CD14-positive monocyte (primary cell): ENCODE results near the gene NEO1. TPM values are rescaled to one million over a fixed set of nuclear protein-coding genes. Genes with fewer than 3 reads are reported as not detected.

ENCODE experiments used
- DNase-seq, 3 donors: peaks; one replicate each; pipeline ENCODE4 v3.0.0-alpha.2; 2011 to 2022
- H2AFZ ChIP-seq: 2 replicates; pipeline ENCODE4 v1.6.0; 2012; ENCODE audit warnings: mild to moderate bottlenecking, low read depth, low read length, inconsistent platforms; ENCODE audit not compliant: insufficient read depth, poor library complexity, severe bottlenecking
- H3K27ac ChIP-seq, 2 donors: 1 replicate in 1 of 2; 2 replicates in 1 of 2; pipeline ENCODE4 v1.5.1; 2012 to 2013; ENCODE audit warnings: low read length in 2 of 2, control low read depth in 1 of 2, inconsistent platforms in 1 of 2, low read depth in 1 of 2, mild to moderate bottlenecking in 1 of 2
- H3K27me3 ChIP-seq, 2 donors: one replicate each; pipeline versions ENCODE4 v1.6.0 to v1.6.1; 2011 to 2013; ENCODE audit warnings: low read length in 2 of 2; ENCODE audit not compliant: control insufficient read depth in 2 of 2, insufficient read depth in 2 of 2
- H3K36me3 ChIP-seq, 2 donors: replicated peaks in 1 of 2; 1 replicate in 1 of 2; 2 replicates in 1 of 2; pipeline versions ENCODE4 v1.5.1 to v1.6.1; 2012 to 2013; ENCODE audit warnings: low read length in 2 of 2, control low read depth in 1 of 2, inconsistent platforms in 1 of 2, mild to moderate bottlenecking in 1 of 2; ENCODE audit not compliant: insufficient read depth in 2 of 2, control insufficient read depth in 1 of 2
- H3K4me1 ChIP-seq, 2 donors: 1 replicate in 1 of 2; 2 replicates in 1 of 2; pipeline versions ENCODE4 v1.5.1 to v1.6.1; 2012 to 2013; ENCODE audit warnings: low read length in 2 of 2, control low read depth in 1 of 2, inconsistent platforms in 1 of 2, mild to moderate bottlenecking in 1 of 2, moderate library complexity in 1 of 2; ENCODE audit not compliant: insufficient read depth in 2 of 2, control insufficient read depth in 1 of 2
- H3K4me2 ChIP-seq: replicated peaks from 2 replicates; pipeline ENCODE3; 2012; ENCODE audit warnings: low read length, moderate library complexity, mild to moderate bottlenecking; ENCODE audit not compliant: poor library complexity, severe bottlenecking; ENCODE audit errors: extremely low read depth
- H3K4me3 ChIP-seq, 3 experiments: fragments of 200-600 bp in 1 of 3; sonication (generic) in 1 of 3; replicated peaks in 1 of 3; 1 replicate in 2 of 3; 2 replicates in 1 of 3; pipeline ENCODE4 v1.5.1; 2011 to 2013; ENCODE audit warnings: low read length in 3 of 3, mild to moderate bottlenecking in 3 of 3, control low read depth in 2 of 3, low read depth in 2 of 3, inconsistent platforms in 1 of 3, moderate library complexity in 1 of 3
- H3K79me2 ChIP-seq: 2 replicates; pipeline ENCODE4 v1.6.0; 2012; ENCODE audit warnings: mild to moderate bottlenecking, control low read depth, inconsistent platforms, low read length, moderate library complexity; ENCODE audit not compliant: insufficient read depth
- H3K9ac ChIP-seq: 2 replicates; pipeline ENCODE4 v1.6.0; 2017; ENCODE audit warnings: low read length, mild to moderate bottlenecking; ENCODE audit not compliant: insufficient read depth, poor library complexity, severe bottlenecking
- H3K9me3 ChIP-seq, 2 donors: replicated peaks in 1 of 2; 1 replicate in 1 of 2; 2 replicates in 1 of 2; pipeline versions ENCODE4 v1.5.1 to v1.6.1; 2012 to 2013; ENCODE audit warnings: low read length in 2 of 2, control low read depth in 1 of 2; ENCODE audit not compliant: control insufficient read depth in 1 of 2, insufficient read depth in 1 of 2
- H4K20me1 ChIP-seq: 2 replicates; pipeline ENCODE4 v1.6.0; 2012; ENCODE audit warnings: mild to moderate bottlenecking, low read length, control low read depth, moderate library complexity; ENCODE audit not compliant: insufficient read depth
- H3K27ac Mint-ChIP-seq, 7 donors: one replicate each; pipeline ENCODE4 v1.8.0; 2020; ENCODE audit warnings: mild to moderate bottlenecking in 7 of 7, mixed read lengths in 7 of 7, moderate library complexity in 6 of 7, inconsistent platforms in 2 of 7
- H3K27me3 Mint-ChIP-seq, 3 donors: one replicate each; pipeline ENCODE4 v1.8.0; 2021 to 2022; ENCODE audit warnings: low read depth in 3 of 3, mild to moderate bottlenecking in 3 of 3, mixed read lengths in 3 of 3, moderate library complexity in 3 of 3, inconsistent platforms in 1 of 3
- H3K36me3 Mint-ChIP-seq, 2 donors: one replicate each; pipeline ENCODE4 v1.8.0; 2020; ENCODE audit warnings: mixed read lengths in 2 of 2, inconsistent platforms in 1 of 2, mild to moderate bottlenecking in 1 of 2
- H3K4me1 Mint-ChIP-seq: one replicate; pipeline ENCODE4 v1.8.0; 2020; ENCODE audit warnings: mild to moderate bottlenecking, mixed read lengths
- H3K4me3 Mint-ChIP-seq, 2 donors: one replicate each; pipeline ENCODE4 v1.8.0; 2020; ENCODE audit warnings: mild to moderate bottlenecking in 2 of 2, mixed read lengths in 2 of 2, moderate library complexity in 1 of 2
- H3K9me3 Mint-ChIP-seq, 7 donors: one replicate each; pipeline ENCODE4 v1.8.0; 2020 to 2022; ENCODE audit warnings: mixed read lengths in 7 of 7, mild to moderate bottlenecking in 6 of 7, moderate library complexity in 6 of 7, inconsistent platforms in 2 of 7
- WGBS: methylation state at CpG from one replicate; pipeline ENCODE4 v1.1.5; 2013; ENCODE audit warnings: missing lambda C conversion rate; ENCODE audit not compliant: insufficient coverage; 5-methylcytosine and 5-hydroxymethylcytosine counted together
- intact Hi-C, 2 donors: fragments of 100-400 bp; cut with micrococcal nuclease; formaldehyde crosslinking; loops; one replicate each; pipeline versions ENCODE4 v1.15.0 to v1.15.1; 2023
- polyA plus RNA-seq, 3 donors: library from polyadenylated mRNA; depleted of rRNA in 1 of 3; unstranded in 2 of 3; stranded (reverse) in 1 of 3; fragments of 300-500 nt in 2 of 3; fragments of >200 nt in 1 of 3; fragmentation: Illumina TruSeq in 2 of 3; gene quantifications; 1 replicate in 2 of 3; 2 replicates in 1 of 3; pipeline ENCODE4 v1.2.3, GENCODE V29; 2012 to 2021
- TF ChIP-seq, protein P1 (sequence below): fragments of 200-600 bp; IDR thresholded peaks from one replicate; pipeline ENCODE4 v1.8.0; 2022; ENCODE audit warnings: antibody characterized with exemption, mild to moderate bottlenecking

NEO1 gene
- polyA plus RNA-seq, 3 donors: 0.03 to 0.06 TPM; not detected in 1

DNA sequence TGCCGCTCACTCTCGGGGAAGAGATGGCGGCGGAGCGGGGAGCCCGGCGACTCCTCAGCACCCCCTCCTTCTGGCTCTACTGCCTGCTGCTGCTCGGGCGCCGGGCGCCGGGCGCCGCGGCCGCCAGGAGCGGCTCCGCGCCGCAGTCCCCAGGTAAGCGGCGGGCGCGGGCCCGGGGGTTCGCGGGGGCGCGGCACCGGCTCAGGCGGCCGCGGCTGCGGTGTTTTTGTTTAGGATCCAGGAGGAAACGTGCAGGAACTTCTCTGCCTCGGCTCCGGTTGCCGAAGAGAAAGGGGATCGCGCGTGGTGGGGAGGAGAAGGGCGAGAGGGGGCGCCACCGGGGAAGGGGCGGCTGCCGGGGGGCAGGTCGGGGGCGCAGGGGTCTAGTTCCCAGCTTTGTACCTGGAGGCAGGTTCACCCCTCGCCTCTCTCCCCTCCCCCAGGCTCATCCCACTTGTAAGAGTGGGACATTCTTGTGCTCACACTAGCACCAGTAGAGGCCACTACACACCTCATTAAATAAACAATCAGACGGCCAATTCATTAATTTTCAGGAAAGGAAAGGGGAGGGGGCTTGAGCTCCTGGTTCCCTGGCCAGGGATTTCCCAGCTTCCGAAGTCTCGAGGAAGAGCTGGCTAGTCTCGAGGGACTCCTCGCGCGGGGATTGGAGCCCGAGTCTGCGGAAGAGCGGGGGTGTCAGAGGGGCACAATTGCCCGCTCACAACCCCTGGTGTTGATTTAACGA is 562 bp downstream of the NEO1 start:
- intact Hi-C loops: no loop called here
- no peaks in the 10 kb centered on the region for H3K36me3 ChIP-seq
- H3K4me3 ChIP-seq: peak overlapping the region in 2 of 3 experiments; percentile 22 to 61
- no peak overlapping the region for H3K9ac ChIP-seq
- no peak overlapping the region for H3K27ac Mint-ChIP-seq
- TF ChIP-seq, protein P1, sequence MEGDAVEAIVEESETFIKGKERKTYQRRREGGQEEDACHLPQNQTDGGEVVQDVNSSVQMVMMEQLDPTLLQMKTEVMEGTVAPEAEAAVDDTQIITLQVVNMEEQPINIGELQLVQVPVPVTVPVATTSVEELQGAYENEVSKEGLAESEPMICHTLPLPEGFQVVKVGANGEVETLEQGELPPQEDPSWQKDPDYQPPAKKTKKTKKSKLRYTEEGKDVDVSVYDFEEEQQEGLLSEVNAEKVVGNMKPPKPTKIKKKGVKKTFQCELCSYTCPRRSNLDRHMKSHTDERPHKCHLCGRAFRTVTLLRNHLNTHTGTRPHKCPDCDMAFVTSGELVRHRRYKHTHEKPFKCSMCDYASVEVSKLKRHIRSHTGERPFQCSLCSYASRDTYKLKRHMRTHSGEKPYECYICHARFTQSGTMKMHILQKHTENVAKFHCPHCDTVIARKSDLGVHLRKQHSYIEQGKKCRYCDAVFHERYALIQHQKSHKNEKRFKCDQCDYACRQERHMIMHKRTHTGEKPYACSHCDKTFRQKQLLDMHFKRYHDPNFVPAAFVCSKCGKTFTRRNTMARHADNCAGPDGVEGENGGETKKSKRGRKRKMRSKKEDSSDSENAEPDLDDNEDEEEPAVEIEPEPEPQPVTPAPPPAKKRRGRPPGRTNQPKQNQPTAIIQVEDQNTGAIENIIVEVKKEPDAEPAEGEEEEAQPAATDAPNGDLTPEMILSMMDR: peak; percentile 13
- no peak for DNase-seq
- no peak overlapping the region for H3K27ac ChIP-seq
- peaks cover 35 to 40% (median 37%) of the 10 kb centered on the region in 3 donors for H3K27me3 Mint-ChIP-seq
- H3K4me1 ChIP-seq: peaks cover 10 to 16% of the 10 kb centered on the region in 2 donors
- H3K4me3 Mint-ChIP-seq: peak overlapping the region; percentile 68 to 83
- H4K20me1 ChIP-seq: no peaks in the 10 kb centered on the region
- 1% methylated on average over 31 of the region's 61 CpGs for WGBS
- H2AFZ ChIP-seq: peak overlapping the region; percentile 38
- H3K79me2 ChIP-seq: no peaks in the 10 kb centered on the region
- H3K9me3 Mint-ChIP-seq: peaks cover 0 to 6% (median 2%) of the 10 kb centered on the region in 7 donors
- peaks cover 8% of the 10 kb centered on the region for H3K4me1 Mint-ChIP-seq
- peaks cover 0 to 22% of the 10 kb centered on the region in 2 donors for H3K9me3 ChIP-seq
- peaks cover 0 to 2% of the 10 kb centered on the region in 2 donors for H3K36me3 Mint-ChIP-seq
- H3K27me3 ChIP-seq: peaks cover 82 to 91% of the 10 kb centered on the region in 2 donors
- H3K4me2 ChIP-seq: peak overlapping the region; percentile 61

DNA sequence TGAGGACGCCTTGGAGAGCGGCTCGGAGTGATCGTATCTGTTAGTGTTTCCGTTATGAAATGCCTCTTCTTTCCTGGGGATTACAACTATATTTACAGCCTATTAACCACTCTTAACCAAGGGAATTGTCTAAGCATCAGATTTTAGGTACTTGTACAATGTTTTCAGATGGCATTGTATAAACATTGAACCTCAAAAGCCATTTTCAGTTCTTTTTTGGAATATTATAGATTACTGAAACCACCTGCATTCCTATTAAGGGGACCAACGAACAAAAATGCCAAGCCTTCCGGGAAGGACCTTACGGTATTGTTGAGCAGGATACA is 1.1 kb downstream of the NEO1 start:
- Histone ChIP-seq H2AFZ (peak overlapping the region; percentile 38), H3K9me3 (peaks cover 0 to 22% of the 10 kb centered on the region in 2 donors), H4K20me1 (no peaks in the 10 kb centered on the region), H3K79me2 (no peaks in the 10 kb centered on the region), H3K4me2 (peak overlapping the region; percentile 61), H3K27me3 (peaks cover 84 to 91% of the 10 kb centered on the region in 2 donors), H3K36me3 (no peaks in the 10 kb centered on the region), H3K27ac (no peak overlapping the region), H3K9ac (no peak overlapping the region), H3K4me3 (peak overlapping the region in 1 of 3 experiments; percentile 61), H3K4me1 (peaks cover 10 to 16% of the 10 kb centered on the region in 2 donors)
- Mint-ChIP-seq H3K9me3 (peaks cover 0 to 6% (median 2%) of the 10 kb centered on the region in 7 donors), H3K4me1 (peaks cover 8% of the 10 kb centered on the region), H3K4me3 (peak overlapping the region; percentile 68 to 83), H3K27me3 (peaks cover 35 to 40% (median 36%) of the 10 kb centered on the region in 3 donors), H3K36me3 (peaks cover 0 to 2% of the 10 kb centered on the region in 2 donors), H3K27ac (no peak overlapping the region)
- WGBS: no CpG with 5 or more reads among the region's 8 CpGs
- TF ChIP-seq, protein P1: no peak
- intact Hi-C loops: no loop called here
- no peak for DNase-seq
